ENCODE measurements around the gene PRPF6.

DNA sequence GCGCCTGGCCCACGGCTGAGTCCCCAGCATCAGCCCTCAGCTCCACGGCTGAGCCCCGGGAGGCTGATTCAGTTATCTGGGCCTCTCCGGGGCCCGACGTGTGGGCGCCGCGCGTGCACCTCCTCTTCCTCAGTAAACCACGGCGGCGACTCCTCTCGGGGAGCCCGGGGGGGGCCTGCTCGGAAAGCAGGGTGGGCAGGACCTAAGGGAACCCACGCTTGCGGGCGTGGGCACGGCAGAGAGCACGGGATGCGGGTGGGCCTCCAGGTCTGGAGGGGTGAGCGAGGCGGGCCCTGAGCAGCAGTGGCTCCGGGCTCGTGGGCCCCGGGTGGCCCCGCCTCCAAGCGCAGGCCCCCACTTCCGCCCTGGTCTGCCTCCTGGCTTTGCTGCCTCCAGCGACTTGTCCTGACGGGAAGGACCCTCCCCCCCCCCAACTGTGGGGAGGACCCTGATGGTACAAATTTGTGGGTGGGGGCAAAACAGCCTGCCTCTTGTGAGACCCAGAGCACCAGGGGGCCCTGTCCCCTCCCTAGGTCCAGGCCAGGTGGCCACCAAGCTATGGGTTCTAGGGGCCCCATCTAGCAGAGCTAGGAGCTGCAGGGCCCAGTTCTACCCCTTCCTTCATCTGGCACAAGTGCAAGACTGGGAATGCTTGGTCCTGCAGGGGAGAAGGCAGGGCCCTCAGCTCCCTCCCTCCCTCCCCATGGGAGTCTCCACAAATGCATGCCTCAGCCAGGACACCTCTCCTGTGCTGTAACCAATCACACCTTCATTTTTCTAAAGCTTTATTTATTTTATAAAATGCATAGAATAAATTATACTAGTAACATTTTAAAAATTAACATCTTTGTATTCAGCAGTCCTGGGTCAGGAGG, 41.6 kb upstream of the PRPF6 start:
- TF ChIP-seq POLR2A (IDR thresholded peaks at IDR 0.05; ENCODE audit: low read depth, low read length) (no peak), TAF1 (IDR thresholded peaks at IDR 0.05; ENCODE audit: borderline replicate concordance, low read depth, low read length) (no peak)
